Ishikawa (cell line): ENCODE data around the gene PTBP3.

Experiments
- CEBPB ChIP-seq: IDR thresholded peaks from 2 replicates; pipeline ENCODE4 v1.6.1; 2012
- CREB1 ChIP-seq: IDR thresholded peaks from 2 replicates; pipeline ENCODE4 v1.6.1; 2012; ENCODE audit warnings: low read depth
- EGR1 ChIP-seq: IDR thresholded peaks from 2 replicates; pipeline ENCODE4 v1.6.1; 2012
- EP300 ChIP-seq: IDR thresholded peaks from 2 replicates; pipeline ENCODE4 v1.6.1; 2012; ENCODE audit warnings: borderline replicate concordance
- FOXM1 ChIP-seq: IDR thresholded peaks from 2 replicates; pipeline ENCODE4 v1.6.1; 2012; ENCODE audit warnings: low read depth, borderline replicate concordance
- NFIC ChIP-seq: IDR thresholded peaks from 2 replicates; pipeline ENCODE4 v1.6.1; 2012
- RAD21 ChIP-seq: IDR thresholded peaks from 2 replicates; pipeline ENCODE4 v1.6.1; 2012; ENCODE audit warnings: low read depth
- TAF1 ChIP-seq: IDR thresholded peaks from 2 replicates; pipeline ENCODE4 v1.6.1; 2012; ENCODE audit warnings: low read depth, mild to moderate bottlenecking
- TCF12 ChIP-seq: IDR thresholded peaks from 2 replicates; pipeline ENCODE4 v1.6.1; 2012; ENCODE audit warnings: low read depth
- TEAD4 ChIP-seq: IDR thresholded peaks from 2 replicates; pipeline ENCODE4 v1.6.1; 2012
- YY1 ChIP-seq: IDR thresholded peaks from 2 replicates; pipeline ENCODE4 v1.6.1; 2012; ENCODE audit warnings: low read depth
- TF ChIP-seq, protein P1 (sequence below): IDR thresholded peaks from 2 replicates; pipeline ENCODE4 v1.6.1; 2012

DNA sequence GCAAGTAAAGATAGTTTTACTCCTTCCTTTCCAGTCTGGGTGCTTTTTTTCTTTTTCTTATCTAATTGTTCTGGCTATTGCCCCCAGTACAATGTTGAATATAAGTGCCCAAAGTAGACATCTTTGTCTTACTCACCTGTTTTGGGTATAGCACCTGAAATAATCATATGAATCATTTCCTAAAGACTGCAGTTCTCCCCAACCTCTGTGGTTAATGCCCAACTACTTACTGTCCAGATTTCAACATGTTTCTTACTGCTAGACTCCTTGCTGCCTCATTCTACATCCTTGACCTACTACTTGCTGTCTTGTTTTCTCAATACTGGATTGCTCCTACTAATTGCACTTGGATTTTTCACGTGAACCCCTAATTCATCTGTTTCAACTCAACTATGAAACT lies 37.6 kb upstream of the PTBP3 start:
- no peak for TF ChIP-seq TAF1
- no peak for TF ChIP-seq TEAD4
- no peak for TF ChIP-seq YY1
- no peak for TF ChIP-seq TCF12
- no peak for TF ChIP-seq RAD21
- TF ChIP-seq EGR1 = no peak
- no peak for TF ChIP-seq EP300
- TF ChIP-seq CEBPB = no peak
- no peak for TF ChIP-seq NFIC
- TF ChIP-seq, protein P1, sequence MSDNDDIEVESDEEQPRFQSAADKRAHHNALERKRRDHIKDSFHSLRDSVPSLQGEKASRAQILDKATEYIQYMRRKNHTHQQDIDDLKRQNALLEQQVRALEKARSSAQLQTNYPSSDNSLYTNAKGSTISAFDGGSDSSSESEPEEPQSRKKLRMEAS = no peak
- no peak for TF ChIP-seq FOXM1
- no peak for TF ChIP-seq CREB1
